Lung (tissue), 12 donors: ENCODE data around the gene CLDN6. TPM values are rescaled to one million over a fixed set of nuclear protein-coding genes. Genes with fewer than 3 reads are reported as not detected.

ENCODE experiments used
- ATAC-seq: fragments of 200-7000 bp; cut with Tn5 transposase; one replicate; pipeline ENCODE4 v1.9.1; 2020; ENCODE audit warnings: moderate number of reproducible peaks; ENCODE audit not compliant: insufficient read depth, low FRiP score
- DNase-seq, 3 donors: peaks; one replicate each; pipeline ENCODE4 v3.0.0-alpha.2; 2013 to 2017
- H3K27ac ChIP-seq, 2 donors: one replicate each; pipeline ENCODE4 v1.5.1; 2013; ENCODE audit warnings: mild to moderate bottlenecking in 2 of 2, moderate library complexity in 2 of 2, control low read depth in 1 of 2, inconsistent platforms in 1 of 2, low read depth in 1 of 2, low read length in 1 of 2
- H3K27me3 ChIP-seq, 3 donors: one replicate each; pipeline ENCODE4 v1.5.1; 2013; ENCODE audit warnings: low read length in 2 of 3; ENCODE audit not compliant: control insufficient read depth in 3 of 3, insufficient read depth in 3 of 3
- H3K36me3 ChIP-seq, 4 donors: one replicate each; pipeline ENCODE4 v1.5.1; 2013; ENCODE audit warnings: low read length in 4 of 4, mild to moderate bottlenecking in 1 of 4, moderate library complexity in 1 of 4; ENCODE audit not compliant: control insufficient read depth in 4 of 4, insufficient read depth in 4 of 4
- H3K4me1 ChIP-seq, 5 donors: one replicate each; pipeline ENCODE4 v1.5.1; 2013; ENCODE audit warnings: low read length in 5 of 5, mild to moderate bottlenecking in 2 of 5, moderate library complexity in 1 of 5; ENCODE audit not compliant: control insufficient read depth in 5 of 5, insufficient read depth in 5 of 5
- H3K4me3 ChIP-seq: one replicate; pipeline ENCODE4 v1.5.1; 2013; ENCODE audit warnings: mild to moderate bottlenecking, control low read depth, moderate library complexity
- H3K9ac ChIP-seq, 2 donors: one replicate each; pipeline ENCODE4 v1.5.1; 2013; ENCODE audit warnings: low read length in 2 of 2, control low read depth in 1 of 2; ENCODE audit not compliant: insufficient read depth in 1 of 2
- H3K9me3 ChIP-seq, 4 donors: one replicate each; pipeline ENCODE4 v1.5.1; 2013; ENCODE audit warnings: low read length in 3 of 4, mild to moderate bottlenecking in 1 of 4, moderate library complexity in 1 of 4; ENCODE audit not compliant: control insufficient read depth in 4 of 4, insufficient read depth in 3 of 4
- WGBS, 2 donors: extraction: QIAGEN DNeasy Blood & Tissue Kit; methylation state at CpG; one replicate each; pipeline ENCODE4 v1.1.7; 2013; 5-methylcytosine and 5-hydroxymethylcytosine counted together
- polyA plus RNA-seq, 2 donors: library from polyadenylated mRNA; stranded (reverse); fragments of 200-250 nt; gene quantifications; one replicate each; pipeline ENCODE4 v1.2.1, GENCODE V29; 2013
- total RNA-seq, 2 donors: library from RNA; depleted of rRNA in 1 of 2; stranded (reverse); fragments of >200 nt in 1 of 2; gene quantifications; one replicate each; pipeline ENCODE4 v1.2.1, GENCODE V29; 2014 to 2021
- TF ChIP-seq, protein P1 (sequence below): IDR thresholded peaks from 2 replicates; pipeline ENCODE4 v1.5.1; 2012; ENCODE audit warnings: mild to moderate bottlenecking; ENCODE audit errors: control extremely low read depth, extremely low read depth
- donor health status: control.
- donor health status: control.
- donor health status: Bipolar disorder and iron deficiency.
- donor health status: healthy.
- donor health status: DM: yes; HTN: yes; CAD: no.

Gene CLDN6
- total and polyA plus RNA-seq, 4 donors: 0.10 to 7.1 (median 0.92) TPM; not detected in 1

GRCh38 chr16:2975161-2975795 lies 42.7 kb downstream of the CLDN6 start:
- DNase-seq: no peak
- no peak overlapping the region for H3K9ac ChIP-seq
- H3K4me1 ChIP-seq: peaks cover 0 to 42% (median 11%) of the 10 kb centered on the region in 5 donors
- H3K36me3 ChIP-seq: no peaks in the 10 kb centered on the region
- 96% methylated on average over 25 to 28 of the region's 28 CpGs for WGBS, 2 donors
- TF ChIP-seq, protein P1, sequence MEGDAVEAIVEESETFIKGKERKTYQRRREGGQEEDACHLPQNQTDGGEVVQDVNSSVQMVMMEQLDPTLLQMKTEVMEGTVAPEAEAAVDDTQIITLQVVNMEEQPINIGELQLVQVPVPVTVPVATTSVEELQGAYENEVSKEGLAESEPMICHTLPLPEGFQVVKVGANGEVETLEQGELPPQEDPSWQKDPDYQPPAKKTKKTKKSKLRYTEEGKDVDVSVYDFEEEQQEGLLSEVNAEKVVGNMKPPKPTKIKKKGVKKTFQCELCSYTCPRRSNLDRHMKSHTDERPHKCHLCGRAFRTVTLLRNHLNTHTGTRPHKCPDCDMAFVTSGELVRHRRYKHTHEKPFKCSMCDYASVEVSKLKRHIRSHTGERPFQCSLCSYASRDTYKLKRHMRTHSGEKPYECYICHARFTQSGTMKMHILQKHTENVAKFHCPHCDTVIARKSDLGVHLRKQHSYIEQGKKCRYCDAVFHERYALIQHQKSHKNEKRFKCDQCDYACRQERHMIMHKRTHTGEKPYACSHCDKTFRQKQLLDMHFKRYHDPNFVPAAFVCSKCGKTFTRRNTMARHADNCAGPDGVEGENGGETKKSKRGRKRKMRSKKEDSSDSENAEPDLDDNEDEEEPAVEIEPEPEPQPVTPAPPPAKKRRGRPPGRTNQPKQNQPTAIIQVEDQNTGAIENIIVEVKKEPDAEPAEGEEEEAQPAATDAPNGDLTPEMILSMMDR: no peak
- ATAC-seq: no peak
- H3K4me3 ChIP-seq: no peak overlapping the region
- no peaks in the 10 kb centered on the region for H3K27me3 ChIP-seq
- no peak overlapping the region for H3K27ac ChIP-seq
- H3K9me3 ChIP-seq: no peaks in the 10 kb centered on the region

- ATAC-seq (no peak), DNase-seq (no peak)
- no peak overlapping the region for H3K9ac ChIP-seq
- no peak overlapping the region for H3K27ac ChIP-seq
- TF ChIP-seq, protein P1: no peak
- no peaks in the 10 kb centered on the region for H3K27me3 ChIP-seq
- H3K9me3 ChIP-seq: no peaks in the 10 kb centered on the region
- H3K36me3 ChIP-seq: no peaks in the 10 kb centered on the region
- peaks cover 0 to 43% (median 8%) of the 10 kb centered on the region in 5 donors for H3K4me1 ChIP-seq
- no peak overlapping the region for H3K4me3 ChIP-seq
- 93 to 94% methylated on average over 13 to 15 of the region's 15 CpGs for WGBS, 2 donors
Measured at GRCh38 chr16:2974319-2975056, 43.5 kb downstream of the CLDN6 start.

DNA sequence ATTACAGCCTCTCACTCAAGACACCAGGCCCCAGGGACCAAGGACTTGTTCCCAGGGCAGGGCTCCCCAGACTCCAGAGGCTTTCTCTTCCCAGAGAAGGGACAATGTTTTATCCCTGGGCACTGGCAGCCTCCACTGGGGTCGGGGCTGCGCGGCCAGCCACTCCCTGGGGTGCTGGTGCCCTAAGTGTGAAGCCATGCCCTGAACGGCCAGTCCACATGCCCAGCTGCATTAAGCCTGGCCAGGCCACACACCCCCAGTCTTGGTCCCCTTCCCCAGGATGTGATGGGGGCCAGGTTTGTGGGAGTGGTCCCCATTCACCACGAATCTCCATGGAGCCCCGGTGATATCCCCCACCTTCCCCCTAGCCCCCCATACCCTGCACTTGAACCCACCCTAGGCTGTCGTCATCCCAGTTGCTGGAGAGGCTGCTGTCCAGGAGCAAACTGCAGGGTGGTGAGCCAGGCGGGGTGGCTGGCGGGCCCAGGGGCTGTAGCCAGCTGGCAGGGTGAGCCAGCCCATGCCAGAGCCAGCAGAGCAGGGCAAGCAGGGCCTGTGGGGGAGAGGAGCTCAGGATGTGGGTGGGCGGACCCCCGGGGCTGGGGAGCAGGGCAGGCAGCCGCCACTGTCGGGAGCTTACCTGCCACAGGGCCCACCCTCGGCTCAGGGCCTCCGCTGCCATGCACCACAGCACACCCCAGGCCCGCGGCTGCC lies 44.2 kb downstream of the CLDN6 start:
- no peak overlapping the region for H3K4me3 ChIP-seq
- no peak for DNase-seq
- ATAC-seq: no peak
- H3K27ac ChIP-seq: no peak overlapping the region
- no peaks in the 10 kb centered on the region for H3K9me3 ChIP-seq
- no peaks in the 10 kb centered on the region for H3K27me3 ChIP-seq
- WGBS, 2 donors: 91 to 95% methylated on average over 17 of the region's 17 CpGs
- TF ChIP-seq, protein P1: no peak
- H3K4me1 ChIP-seq: peaks cover 0 to 40% (median 8%) of the 10 kb centered on the region in 5 donors
- H3K9ac ChIP-seq: no peak overlapping the region
- H3K36me3 ChIP-seq: no peaks in the 10 kb centered on the region
